ENCODE data around the gene RACK1. TPM values are rescaled to one million over a fixed set of nuclear protein-coding genes. Genes with fewer than 3 reads are reported as not detected.
A peak's percentile ranks its signal among the peaks of the same experiment; 100 is the strongest.
"Not testable (repeated sequence)": the region's sequence is repeated elsewhere in the genome, so short reads cannot be mapped to it uniquely, and the experiment has no call there.

The RACK1 gene
- 1,000 to 10,000 TPM; 1,244 to 1,308 TPM for total RNA-seq
- polyA plus RNA-seq (ENCODE audit: insufficient read length in 6 of 6) = 1,000 to 10,000 TPM; 2,652 to 3,083 (median 2,991) TPM
- long read RNA-seq, donor 1, transcript RACK1-220 (3 exons, 581 nt) = minor isoform, 30 of 2,537 reads
- long read RNA-seq, donor 1, transcript RACK1-210 (8 exons, 1,098 nt) = minor isoform, 654 of 2,537 reads
- long read RNA-seq, donor 1, transcript RACK1-233 (3 exons, 791 nt) = minor isoform, 60 of 2,537 reads
- long read RNA-seq, donor 1, transcript RACK1-227 (8 exons, 1,403 nt) = major isoform, 782 of 2,537 reads
- long read RNA-seq, donor 1, partial matches to known transcripts = 847 of 2,537 reads
- long read RNA-seq, donor 1, other reads (novel, unspliced or antisense) = 79 of 2,537 reads
- long read RNA-seq, donor 2, transcript RACK1-233 (3 exons, 791 nt) = minor isoform, 150 of 2,026 reads
- long read RNA-seq, donor 2, transcript RACK1-216 (2 exons, 358 nt) = minor isoform, 53 of 2,026 reads
- long read RNA-seq, donor 2, transcript RACK1-210 (8 exons, 1,098 nt) = minor isoform, 513 of 2,026 reads
- long read RNA-seq, donor 2, transcript RACK1-227 (8 exons, 1,403 nt) = major isoform, 639 of 2,026 reads
- long read RNA-seq, donor 2, partial matches to known transcripts = 548 of 2,026 reads
- long read RNA-seq, donor 2, other reads (novel, unspliced or antisense) = 56 of 2,026 reads
- long read RNA-seq, donor 3, transcript RACK1-216 (2 exons, 358 nt) = minor isoform, 27 of 1,766 reads
- long read RNA-seq, donor 3, transcript RACK1-233 (3 exons, 791 nt) = minor isoform, 64 of 1,766 reads
- long read RNA-seq, donor 3, transcript RACK1-210 (8 exons, 1,098 nt) = minor isoform, 480 of 1,766 reads
- long read RNA-seq, donor 3, transcript RACK1-227 (8 exons, 1,403 nt) = major isoform, 770 of 1,766 reads
- long read RNA-seq, donor 3, partial matches to known transcripts = 330 of 1,766 reads
- long read RNA-seq, donor 3, other reads (novel, unspliced or antisense) = 51 of 1,766 reads
- long read RNA-seq, donor 4, transcript RACK1-224 (8 exons, 1,150 nt) = minor isoform, 13 of 2,044 reads
- long read RNA-seq, donor 4, transcript RACK1-227 (8 exons, 1,403 nt) = major isoform, 1,790 of 2,044 reads
- long read RNA-seq, donor 4, transcript RACK1-210 (8 exons, 1,098 nt) = minor isoform, 178 of 2,044 reads
- long read RNA-seq, donor 4, partial matches to known transcripts = 20 of 2,044 reads
- long read RNA-seq, donor 4, other reads (novel, unspliced or antisense) = 37 of 2,044 reads
- long read RNA-seq, donor 5, transcript RACK1-216 (2 exons, 358 nt) = minor isoform, 31 of 1,796 reads
- long read RNA-seq, donor 5, transcript RACK1-227 (8 exons, 1,403 nt) = major isoform, 588 of 1,796 reads
- long read RNA-seq, donor 5, transcript RACK1-210 (8 exons, 1,098 nt) = minor isoform, 470 of 1,796 reads
- long read RNA-seq, donor 5, transcript RACK1-233 (3 exons, 791 nt) = minor isoform, 69 of 1,796 reads
- long read RNA-seq, donor 5, partial matches to known transcripts = 495 of 1,796 reads
- long read RNA-seq, donor 5, other reads (novel, unspliced or antisense) = 71 of 1,796 reads
- long read RNA-seq, donor 6, transcript RACK1-216 (2 exons, 358 nt) = minor isoform, 34 of 1,685 reads
- long read RNA-seq, donor 6, transcript RACK1-210 (8 exons, 1,098 nt) = minor isoform, 410 of 1,685 reads
- long read RNA-seq, donor 6, transcript RACK1-233 (3 exons, 791 nt) = minor isoform, 84 of 1,685 reads
- long read RNA-seq, donor 6, transcript RACK1-227 (8 exons, 1,403 nt) = major isoform, 684 of 1,685 reads
- long read RNA-seq, donor 6, partial matches to known transcripts = 374 of 1,685 reads
- long read RNA-seq, donor 6, other reads (novel, unspliced or antisense) = 55 of 1,685 reads
- long read RNA-seq, donor 7, transcript RACK1-233 (3 exons, 791 nt) = minor isoform, 17 of 855 reads
- long read RNA-seq, donor 7, transcript RACK1-210 (8 exons, 1,098 nt) = minor isoform, 285 of 855 reads
- long read RNA-seq, donor 7, transcript RACK1-224 (8 exons, 1,150 nt) = minor isoform, 19 of 855 reads
- long read RNA-seq, donor 7, transcript RACK1-227 (8 exons, 1,403 nt) = major isoform, 403 of 855 reads
- long read RNA-seq, donor 7, partial matches to known transcripts = 92 of 855 reads
- long read RNA-seq, donor 7, other reads (novel, unspliced or antisense) = 12 of 855 reads
- long read RNA-seq, donor 8, transcript RACK1-233 (3 exons, 791 nt) = minor isoform, 24 of 1,136 reads
- long read RNA-seq, donor 8, transcript RACK1-227 (8 exons, 1,403 nt) = major isoform, 488 of 1,136 reads
- long read RNA-seq, donor 8, transcript RACK1-224 (8 exons, 1,150 nt) = minor isoform, 16 of 1,136 reads
- long read RNA-seq, donor 8, transcript RACK1-210 (8 exons, 1,098 nt) = minor isoform, 322 of 1,136 reads
- long read RNA-seq, donor 8, partial matches to known transcripts = 224 of 1,136 reads
- long read RNA-seq, donor 8, other reads (novel, unspliced or antisense) = 28 of 1,136 reads
- long read RNA-seq, donor 9, transcript RACK1-210 (8 exons, 1,098 nt) = major isoform, 6 of 13 reads
- long read RNA-seq, donor 9, partial matches to known transcripts = 0 of 13 reads
- long read RNA-seq, donor 9, other reads (novel, unspliced or antisense) = 0 of 13 reads
- long read RNA-seq, donor 10, transcript RACK1-210 (8 exons, 1,098 nt) = minor isoform, 248 of 2,702 reads
- long read RNA-seq, donor 10, transcript RACK1-227 (8 exons, 1,403 nt) = major isoform, 2,358 of 2,702 reads
- long read RNA-seq, donor 10, transcript RACK1-230 (7 exons, 1,651 nt) = minor isoform, 6 of 2,702 reads
- long read RNA-seq, donor 10, transcript RACK1-224 (8 exons, 1,150 nt) = minor isoform, 9 of 2,702 reads
- long read RNA-seq, donor 10, partial matches to known transcripts = 23 of 2,702 reads
- long read RNA-seq, donor 10, other reads (novel, unspliced or antisense) = 58 of 2,702 reads
- long read RNA-seq, donor 11, transcript RACK1-216 (2 exons, 358 nt) = minor isoform, 10 of 994 reads
- long read RNA-seq, donor 11, transcript RACK1-210 (8 exons, 1,098 nt) = minor isoform, 234 of 994 reads
- long read RNA-seq, donor 11, transcript RACK1-233 (3 exons, 791 nt) = minor isoform, 44 of 994 reads
- long read RNA-seq, donor 11, transcript RACK1-227 (8 exons, 1,403 nt) = major isoform, 318 of 994 reads
- long read RNA-seq, donor 11, partial matches to known transcripts = 317 of 994 reads
- long read RNA-seq, donor 11, other reads (novel, unspliced or antisense) = 48 of 994 reads
- long read RNA-seq, donor 12, transcript RACK1-224 (8 exons, 1,150 nt) = minor isoform, 13 of 1,325 reads
- long read RNA-seq, donor 12, transcript RACK1-227 (8 exons, 1,403 nt) = major isoform, 438 of 1,325 reads
- long read RNA-seq, donor 12, transcript RACK1-233 (3 exons, 791 nt) = minor isoform, 27 of 1,325 reads
- long read RNA-seq, donor 12, transcript RACK1-210 (8 exons, 1,098 nt) = minor isoform, 423 of 1,325 reads
- long read RNA-seq, donor 12, partial matches to known transcripts = 337 of 1,325 reads
- long read RNA-seq, donor 12, other reads (novel, unspliced or antisense) = 56 of 1,325 reads

DNA sequence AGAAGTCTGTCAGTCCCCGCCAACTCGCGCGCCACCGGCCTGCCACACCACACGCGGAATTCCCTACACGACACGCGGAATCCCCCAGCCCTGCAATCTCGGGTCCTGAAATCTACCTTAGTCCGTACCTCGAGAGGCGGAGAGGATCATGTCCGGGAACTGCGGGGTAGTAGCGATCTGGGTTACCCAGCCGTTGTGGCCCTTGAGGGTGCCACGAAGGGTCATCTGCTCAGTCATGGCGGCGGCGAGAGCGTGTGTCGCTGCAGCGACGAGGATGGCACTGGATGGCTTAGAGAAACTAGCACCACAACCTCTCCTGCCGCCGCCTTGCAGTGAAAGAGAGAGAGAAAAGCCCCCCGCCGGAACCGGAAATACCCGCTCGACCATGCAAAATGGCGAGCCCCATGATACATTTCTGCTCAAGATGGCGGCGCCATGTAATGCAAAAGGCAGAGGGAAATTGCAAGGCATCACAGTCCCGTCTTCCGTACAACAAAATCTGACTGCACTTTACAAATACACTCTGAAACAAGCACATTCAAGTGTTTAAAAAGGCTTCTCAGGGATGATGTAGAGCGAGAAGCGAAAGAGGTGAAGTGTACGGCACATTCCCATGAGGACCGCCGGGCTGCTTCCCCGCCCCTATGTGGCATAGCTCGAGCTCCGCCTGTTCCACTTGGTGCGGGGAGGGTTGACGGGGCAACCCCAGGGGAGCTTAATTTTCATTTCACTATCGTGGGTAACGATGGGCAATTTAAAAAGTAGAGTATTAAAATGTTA, at the start of gene RACK1:
Gene RACK1 (minus strand): TSS at position 343 of the 780 bp plus-strand sequence. CDS start 106 bp downstream, at position 237.
- H3K4me3 ChIP-seq = peak within 1 kb of the TSS; percentile 64 to 66
- peaks cover 5 to 39% of the 10 kb centered on the region in 2 donors for H3K36me3 ChIP-seq
- no peak for TF ChIP-seq CTCF (IDR thresholded peaks at IDR 0.05)
- intact Hi-C loops (cut with DNase I) = no loop called here
- H3K27ac ChIP-seq = peak within 1 kb of the TSS; percentile 97
- H3K4me1 ChIP-seq = peaks cover 16 to 58% of the 10 kb centered on the region in 2 donors
- DNase-seq (peak; percentile 89 to 96 (median 92)), ATAC-seq (peak; percentile 73)
- H3K27me3 ChIP-seq = no peaks in the 10 kb centered on the region
- no peaks in the 10 kb centered on the region for H3K9me3 ChIP-seq

DNA sequence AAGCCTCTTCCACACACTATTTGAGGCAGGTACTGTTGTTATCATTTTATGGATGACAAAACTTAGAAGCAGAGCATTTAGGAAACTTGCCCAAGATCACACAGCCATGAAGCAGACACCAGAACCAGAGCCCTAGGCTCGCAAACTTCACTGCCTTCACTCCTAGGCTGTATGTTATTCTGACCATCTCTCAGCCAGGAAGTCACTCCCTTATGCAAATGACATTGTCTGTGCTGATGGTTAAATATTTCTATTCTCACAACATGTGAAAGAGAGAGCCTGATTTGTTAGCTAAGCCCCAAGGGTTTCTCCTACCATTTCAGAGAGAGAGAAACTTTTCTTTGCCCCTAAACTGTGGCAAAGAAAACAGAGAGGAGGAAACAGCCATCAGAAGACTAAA, 43.6 kb upstream of the RACK1 start:
- H3K4me1 ChIP-seq; DNase-seq; H3K27ac ChIP-seq; intact Hi-C loops (cut with DNase I); H3K27me3 ChIP-seq; H3K36me3 ChIP-seq; ATAC-seq; H3K9me3 ChIP-seq; H3K4me3 ChIP-seq: not testable (repeated sequence)

DNA sequence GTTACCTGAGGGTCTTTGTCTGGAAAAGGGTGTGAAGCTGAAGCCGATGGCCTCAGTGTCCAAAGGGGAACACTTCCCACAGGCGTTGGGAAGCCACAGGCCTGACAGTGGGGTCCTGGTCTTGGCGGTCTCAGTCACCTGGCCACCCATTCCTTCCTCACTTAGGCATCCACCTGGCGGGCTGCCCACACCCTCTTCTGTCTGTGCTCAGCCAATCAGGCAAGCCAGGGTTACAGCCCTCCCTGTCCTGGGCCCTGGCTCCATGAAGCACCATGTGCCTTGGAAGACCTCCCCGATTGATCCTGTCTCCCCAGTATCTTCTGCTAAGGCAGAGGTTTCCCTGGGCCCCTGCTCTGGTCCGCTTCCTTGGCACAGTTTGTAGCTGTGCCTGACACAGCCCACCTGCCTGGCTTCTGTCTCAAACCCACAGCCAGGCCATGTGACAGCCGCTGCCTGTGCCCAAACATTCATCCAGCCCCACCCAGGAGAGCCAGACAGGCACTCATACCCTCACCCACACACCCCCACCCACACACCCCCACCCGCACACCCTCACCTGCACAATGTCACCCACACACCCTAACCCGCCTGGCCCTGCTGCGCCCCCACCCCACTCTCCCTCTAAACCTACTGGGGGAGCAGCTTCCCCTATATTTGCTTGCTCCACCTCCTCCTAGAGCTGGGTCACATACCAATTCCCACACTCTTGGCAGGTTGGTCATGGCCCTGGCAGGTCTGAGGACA, 42.4 kb upstream of the RACK1 start:
- H3K36me3 ChIP-seq; H3K4me1 ChIP-seq; H3K27me3 ChIP-seq; H3K27ac ChIP-seq; H3K9me3 ChIP-seq; intact Hi-C loops (cut with DNase I); H3K4me3 ChIP-seq; ATAC-seq; DNase-seq: not testable (repeated sequence)

- intact Hi-C loops (cut with DNase I) = not testable (repeated sequence)
Observed at GRCh38 chr5:181283841-181284755, 40.4 kb upstream of the RACK1 start.

More at GRCh38 chr5:181283841-181284755, 40.4 kb upstream of the RACK1 start:
- H3K36me3 ChIP-seq, H3K4me1 ChIP-seq, H3K27ac ChIP-seq, ATAC-seq, H3K27me3 ChIP-seq, DNase-seq, H3K4me3 ChIP-seq, H3K9me3 ChIP-seq: not testable (repeated sequence)
